Measurements from ENCODE around the gene SNX13.

DNA sequence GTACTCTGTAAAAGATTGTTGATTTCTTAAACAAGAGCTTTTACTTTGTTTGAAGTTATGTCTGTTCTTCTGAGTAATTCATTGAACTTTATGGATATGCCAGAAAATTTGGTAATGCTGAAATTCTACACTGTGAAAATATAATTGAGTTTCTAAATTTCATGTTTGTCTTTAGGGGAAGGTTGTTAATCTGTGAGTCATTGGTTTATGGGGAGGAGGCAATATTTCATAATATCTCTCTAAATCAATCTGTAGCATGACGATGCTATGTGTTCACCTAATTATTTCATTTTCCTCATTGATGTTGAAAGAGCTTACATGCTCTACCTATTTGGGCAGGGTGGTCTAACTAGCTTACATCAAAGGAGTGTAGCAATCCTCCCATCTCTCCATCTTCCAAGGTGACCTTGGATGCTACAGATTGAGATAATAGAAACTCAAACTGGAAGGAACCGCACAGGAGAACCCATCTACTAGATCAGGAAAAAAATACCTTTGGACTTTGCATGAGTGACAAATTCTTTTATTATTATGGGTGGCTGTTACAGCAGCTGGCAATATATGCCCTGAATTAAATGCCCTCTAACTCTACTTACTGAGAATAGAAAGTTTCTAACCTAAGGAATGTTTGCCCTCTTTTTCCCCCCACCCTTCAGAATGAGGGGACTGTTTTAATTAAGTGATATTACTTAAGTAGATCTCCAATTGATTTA lies 8.4 kb upstream of the SNX13 start:
- TF ChIP-seq, protein P1, sequence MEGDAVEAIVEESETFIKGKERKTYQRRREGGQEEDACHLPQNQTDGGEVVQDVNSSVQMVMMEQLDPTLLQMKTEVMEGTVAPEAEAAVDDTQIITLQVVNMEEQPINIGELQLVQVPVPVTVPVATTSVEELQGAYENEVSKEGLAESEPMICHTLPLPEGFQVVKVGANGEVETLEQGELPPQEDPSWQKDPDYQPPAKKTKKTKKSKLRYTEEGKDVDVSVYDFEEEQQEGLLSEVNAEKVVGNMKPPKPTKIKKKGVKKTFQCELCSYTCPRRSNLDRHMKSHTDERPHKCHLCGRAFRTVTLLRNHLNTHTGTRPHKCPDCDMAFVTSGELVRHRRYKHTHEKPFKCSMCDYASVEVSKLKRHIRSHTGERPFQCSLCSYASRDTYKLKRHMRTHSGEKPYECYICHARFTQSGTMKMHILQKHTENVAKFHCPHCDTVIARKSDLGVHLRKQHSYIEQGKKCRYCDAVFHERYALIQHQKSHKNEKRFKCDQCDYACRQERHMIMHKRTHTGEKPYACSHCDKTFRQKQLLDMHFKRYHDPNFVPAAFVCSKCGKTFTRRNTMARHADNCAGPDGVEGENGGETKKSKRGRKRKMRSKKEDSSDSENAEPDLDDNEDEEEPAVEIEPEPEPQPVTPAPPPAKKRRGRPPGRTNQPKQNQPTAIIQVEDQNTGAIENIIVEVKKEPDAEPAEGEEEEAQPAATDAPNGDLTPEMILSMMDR (IDR thresholded peaks at IDR 0.05), result no peak
- no peak for TF ChIP-seq EZH2 (IDR thresholded peaks at IDR 0.05; ENCODE audit: borderline replicate concordance, insufficient read depth, low read depth, low read length, poor library complexity, severe bottlenecking)
